GM18498 (cell line): Measurements from ENCODE around the gene SLC6A5.

Experiments
- ATAC-seq: cut with Tn5 transposase; IDR thresholded peaks from one replicate; pipeline ENCODE4 v1.9.1; 2021; ENCODE audit warnings: mild to moderate bottlenecking, moderate library complexity; ENCODE audit not compliant: unreplicated experiment

SLC6A5 gene

GRCh38 chr11:20596205-20597153 lies 2.9 kb upstream of the SLC6A5 start:
- ATAC-seq: no peak

- ATAC-seq: no peak
These were observed 2.2 kb upstream of the SLC6A5 start for GRCh38 chr11:20597154-20597679.

- no peak for ATAC-seq
These were observed 1.5 kb upstream of the SLC6A5 start for GRCh38 chr11:20597680-20598484.

GRCh38 chr11:20598492-20598891 lies 916 bp upstream of the SLC6A5 start:
- ATAC-seq: no peak

- ATAC-seq: no peak
These were observed 575 bp downstream of the SLC6A5 start for GRCh38 chr11:20600020-20600346.

GRCh38 chr11:20600551-20600950 lies 1.1 kb downstream of the SLC6A5 start:
- no peak for ATAC-seq

GRCh38 chr11:20601221-20601914 lies 2.0 kb downstream of the SLC6A5 start:
- no peak for ATAC-seq

- no peak for ATAC-seq
These were observed 4.9 kb downstream of the SLC6A5 start for GRCh38 chr11:20604295-20604803.

GRCh38 chr11:20604864-20605601 lies 5.6 kb downstream of the SLC6A5 start:
- ATAC-seq: no peak

- no peak for ATAC-seq
These were observed 6.2 kb downstream of the SLC6A5 start for GRCh38 chr11:20605602-20606091.

GRCh38 chr11:20608934-20609333 lies 9.5 kb downstream of the SLC6A5 start:
- ATAC-seq: no peak

- ATAC-seq: peak; percentile 99
These were observed 10.6 kb downstream of the SLC6A5 start for GRCh38 chr11:20609727-20610707.

- ATAC-seq: no peak
These were observed 11.4 kb downstream of the SLC6A5 start for GRCh38 chr11:20610825-20611224.

- ATAC-seq: no peak
These were observed 12.0 kb downstream of the SLC6A5 start for GRCh38 chr11:20611445-20611844.

GRCh38 chr11:20611892-20612291 lies 12.5 kb downstream of the SLC6A5 start:
- ATAC-seq: no peak

- no peak for ATAC-seq
These were observed 13.0 kb downstream of the SLC6A5 start for GRCh38 chr11:20612416-20612815.

- ATAC-seq: no peak
These were observed 17.5 kb downstream of the SLC6A5 start for GRCh38 chr11:20616920-20617319.

GRCh38 chr11:20617346-20618005 lies 18.1 kb downstream of the SLC6A5 start:
- ATAC-seq: no peak
